Measurements from ENCODE around the gene RFX8.

DNA sequence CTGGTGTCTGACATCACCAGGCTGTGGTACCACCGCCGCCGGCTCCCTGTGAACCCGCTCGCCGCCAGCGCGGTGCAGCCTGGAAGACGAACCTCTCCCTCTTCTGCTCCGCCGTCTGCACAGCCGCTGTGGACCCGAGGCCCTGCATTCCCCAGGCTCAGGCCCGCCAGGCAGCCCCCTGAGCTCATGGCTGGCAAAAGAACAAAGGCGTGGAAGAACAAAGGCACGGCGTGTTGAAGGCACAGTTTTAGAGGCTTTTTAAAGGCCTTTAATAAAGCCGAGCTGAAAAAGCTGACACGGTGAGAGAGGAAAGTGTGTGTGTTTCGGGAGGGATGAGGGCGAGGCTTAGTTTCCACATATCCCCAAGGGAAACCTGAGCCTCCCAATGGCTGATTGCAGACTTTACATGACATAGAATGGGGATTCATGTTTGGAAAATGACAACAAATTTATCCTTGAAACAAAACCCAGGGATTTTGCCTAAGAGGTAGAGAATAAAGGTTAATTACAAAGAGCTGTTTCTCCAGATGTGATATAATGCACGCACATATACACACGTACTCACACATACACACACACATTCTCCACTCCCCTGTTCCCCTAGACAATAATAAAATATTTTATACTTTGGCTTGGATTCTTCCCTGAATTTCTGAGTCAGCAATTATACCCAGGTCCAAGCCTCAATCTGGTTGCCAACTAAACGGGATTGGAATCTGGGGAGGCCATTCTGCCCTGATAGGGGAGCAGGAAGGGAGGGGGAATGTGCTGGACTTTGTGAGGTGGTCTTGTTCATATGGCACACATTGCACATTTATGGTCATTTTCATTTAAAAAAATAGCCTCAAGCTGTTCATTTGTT, 39.7 kb downstream of the RFX8 start:
- TF ChIP-seq CTCF (IDR thresholded peaks at IDR 0.05), result no peak
- TF ChIP-seq POLR2A (IDR thresholded peaks at IDR 0.05), result no peak

All from stomach (tissue), 4 donors.